Upper lobe of left lung (tissue), 4 donors: ENCODE data around the gene PSMC4.

Experiments used
- CTCF ChIP-seq, 6 experiments: fragments of 450-650 bp in 4 of 6; fragments of 200-600 bp in 2 of 6; sonication (generic) in 2 of 6; IDR thresholded peaks; one replicate each; pipeline ENCODE4 v1.5.1; 2016 to 2019; ENCODE audit warnings: antibody characterized with exemption in 6 of 6
- EP300 ChIP-seq, 4 donors: sonication (generic); formaldehyde crosslinking; IDR thresholded peaks; one replicate each; pipeline ENCODE4 v1.5.1; 2017; ENCODE audit warnings: antibody characterized with exemption in 4 of 4, control low read depth in 2 of 4
- POLR2A ChIP-seq, 4 donors: fragments of 450-650 bp; IDR thresholded peaks; one replicate each; pipeline ENCODE4 v1.5.1; 2016 to 2017; ENCODE audit warnings: antibody characterized with exemption in 4 of 4, mild to moderate bottlenecking in 2 of 4
- POLR2AphosphoS5 ChIP-seq, 2 donors: sonication (generic); formaldehyde crosslinking; IDR thresholded peaks; one replicate each; pipeline ENCODE4 v1.5.1; 2017; ENCODE audit warnings: antibody characterized with exemption in 2 of 2

- TF ChIP-seq CTCF (IDR thresholded peaks at IDR 0.05) (no peak), POLR2AphosphoS5 (IDR thresholded peaks at IDR 0.05) (no peak), POLR2A (IDR thresholded peaks at IDR 0.05) (no peak), EP300 (IDR thresholded peaks at IDR 0.05) (no peak)
These were observed 19.8 kb upstream of the PSMC4 start for GRCh38 chr19:39951065-39951650.
